Measurements from ENCODE around the gene EQTN.

EQTN gene

GRCh38 chr9:27292659-27293405 is 4.1 kb downstream of the EQTN start:
- Histone ChIP-seq H3K4me3 (ENCODE audit: low read depth, low read length) (no peak overlapping the region), H3K9ac (ENCODE audit: low read depth, low read length) (no peak overlapping the region), H3K27me3 (ENCODE audit: control insufficient read depth, insufficient read depth, low read length) (no peaks in the 10 kb centered on the region), H3K9me3 (ENCODE audit: control insufficient read depth, insufficient read depth, low read length) (no peaks in the 10 kb centered on the region), H3K27ac (ENCODE audit: low read depth, low read length) (no peak overlapping the region), H3K4me1 (ENCODE audit: control insufficient read depth, insufficient read depth, low read length) (no peaks in the 10 kb centered on the region), H3K36me3 (ENCODE audit: control insufficient read depth, insufficient read depth, low read length) (no peaks in the 10 kb centered on the region)

GRCh38 chr9:27291292-27291691 is 5.7 kb downstream of the EQTN start:
- H3K9me3 ChIP-seq (ENCODE audit: control insufficient read depth, insufficient read depth, low read length): no peaks in the 10 kb centered on the region

DNA sequence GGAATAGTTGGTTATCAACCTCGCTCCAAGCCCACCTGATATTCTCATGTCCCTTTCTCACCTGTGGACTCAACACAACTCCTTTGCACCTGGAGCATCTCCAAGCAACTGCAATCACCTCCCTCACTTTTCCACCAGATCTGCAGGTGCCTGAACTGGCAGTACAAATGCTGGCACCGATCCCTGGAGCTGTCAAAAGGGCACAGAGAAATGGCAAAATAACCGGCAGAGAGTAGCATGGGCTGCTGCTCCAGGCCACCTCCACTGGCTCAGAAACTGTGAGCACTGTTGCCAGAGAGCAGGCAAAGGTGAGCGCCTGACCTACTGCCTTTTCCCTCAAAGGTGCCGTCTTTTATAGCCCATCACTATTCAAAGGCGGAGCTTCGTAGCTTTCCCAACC is 14.7 kb downstream of the EQTN start:
- Histone ChIP-seq H3K9me3 (ENCODE audit: control insufficient read depth, insufficient read depth, low read length) (no peaks in the 10 kb centered on the region), H3K27ac (ENCODE audit: low read depth, low read length) (no peak overlapping the region), H3K36me3 (ENCODE audit: control insufficient read depth, insufficient read depth, low read length) (no peaks in the 10 kb centered on the region), H3K4me1 (ENCODE audit: control insufficient read depth, insufficient read depth, low read length) (peaks cover 2% of the 10 kb centered on the region; the same call in 1 of the 2 replicates), H3K9ac (ENCODE audit: low read depth, low read length) (no peak overlapping the region), H3K27me3 (ENCODE audit: control insufficient read depth, insufficient read depth, low read length) (no peaks in the 10 kb centered on the region), H3K4me3 (ENCODE audit: low read depth, low read length) (no peak overlapping the region)

More at GRCh38 chr9:27291292-27291691, 5.7 kb downstream of the EQTN start:
- H3K27ac ChIP-seq (ENCODE audit: low read depth, low read length): no peak overlapping the region
- no peak overlapping the region for H3K9ac ChIP-seq (ENCODE audit: low read depth, low read length)
- H3K4me1 ChIP-seq (ENCODE audit: control insufficient read depth, insufficient read depth, low read length): no peaks in the 10 kb centered on the region
- no peaks in the 10 kb centered on the region for H3K36me3 ChIP-seq (ENCODE audit: control insufficient read depth, insufficient read depth, low read length)
- no peak overlapping the region for H3K4me3 ChIP-seq (ENCODE audit: low read depth, low read length)
- H3K27me3 ChIP-seq (ENCODE audit: control insufficient read depth, insufficient read depth, low read length): no peaks in the 10 kb centered on the region

- H3K36me3 ChIP-seq (ENCODE audit: control insufficient read depth, insufficient read depth, low read length): no peaks in the 10 kb centered on the region
- no peak overlapping the region for H3K4me3 ChIP-seq (ENCODE audit: low read depth, low read length)
- no peaks in the 10 kb centered on the region for H3K27me3 ChIP-seq (ENCODE audit: control insufficient read depth, insufficient read depth, low read length)
- peaks cover 2% of the 10 kb centered on the region; the same call in 1 of the 2 replicates for H3K4me1 ChIP-seq (ENCODE audit: control insufficient read depth, insufficient read depth, low read length)
- H3K27ac ChIP-seq (ENCODE audit: low read depth, low read length): no peak overlapping the region
- H3K9ac ChIP-seq (ENCODE audit: low read depth, low read length): no peak overlapping the region
- no peaks in the 10 kb centered on the region for H3K9me3 ChIP-seq (ENCODE audit: control insufficient read depth, insufficient read depth, low read length)
Observed at GRCh38 chr9:27280860-27281259, 16.1 kb downstream of the EQTN start.

DNA sequence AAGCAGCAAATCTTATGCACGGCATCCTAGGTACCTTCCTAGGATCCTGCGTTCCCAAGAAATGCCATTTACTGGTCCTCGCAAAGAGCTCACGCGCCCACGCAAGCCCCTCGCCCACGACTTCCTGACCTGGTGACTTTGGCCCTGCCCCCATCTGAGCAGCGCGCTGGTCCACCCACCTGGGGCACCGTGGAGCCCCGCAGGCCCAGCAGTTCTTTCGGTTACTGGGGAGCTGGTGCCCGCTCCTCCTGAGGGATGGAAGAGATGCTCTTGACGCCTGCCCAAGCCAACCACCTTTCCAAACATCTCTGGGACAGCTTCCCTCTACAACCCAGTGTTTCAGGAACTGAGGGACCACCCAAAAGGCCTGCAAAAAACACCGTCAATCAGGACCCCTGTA is 16.7 kb downstream of the EQTN start:
- Histone ChIP-seq H3K36me3 (ENCODE audit: control insufficient read depth, insufficient read depth, low read length) (no peaks in the 10 kb centered on the region), H3K4me1 (ENCODE audit: control insufficient read depth, insufficient read depth, low read length) (peaks cover 2% of the 10 kb centered on the region; the same call in 1 of the 2 replicates), H3K9me3 (ENCODE audit: control insufficient read depth, insufficient read depth, low read length) (no peaks in the 10 kb centered on the region), H3K9ac (ENCODE audit: low read depth, low read length) (no peak overlapping the region), H3K27me3 (ENCODE audit: control insufficient read depth, insufficient read depth, low read length) (no peaks in the 10 kb centered on the region), H3K27ac (ENCODE audit: low read depth, low read length) (no peak overlapping the region), H3K4me3 (ENCODE audit: low read depth, low read length) (no peak overlapping the region)

GRCh38 chr9:27279611-27280010 is 17.3 kb downstream of the EQTN start:
- peaks cover 2% of the 10 kb centered on the region; the same call in 1 of the 2 replicates for H3K4me1 ChIP-seq (ENCODE audit: control insufficient read depth, insufficient read depth, low read length)
- H3K27me3 ChIP-seq (ENCODE audit: control insufficient read depth, insufficient read depth, low read length): no peaks in the 10 kb centered on the region
- no peaks in the 10 kb centered on the region for H3K9me3 ChIP-seq (ENCODE audit: control insufficient read depth, insufficient read depth, low read length)
- H3K36me3 ChIP-seq (ENCODE audit: control insufficient read depth, insufficient read depth, low read length): no peaks in the 10 kb centered on the region
- no peak overlapping the region for H3K9ac ChIP-seq (ENCODE audit: low read depth, low read length)
- no peak overlapping the region for H3K27ac ChIP-seq (ENCODE audit: low read depth, low read length)
- H3K4me3 ChIP-seq (ENCODE audit: low read depth, low read length): no peak overlapping the region

GRCh38 chr9:27278374-27278773 is 18.6 kb downstream of the EQTN start:
- Histone ChIP-seq H3K9me3 (ENCODE audit: control insufficient read depth, insufficient read depth, low read length) (no peaks in the 10 kb centered on the region), H3K9ac (ENCODE audit: low read depth, low read length) (no peak overlapping the region), H3K27me3 (ENCODE audit: control insufficient read depth, insufficient read depth, low read length) (no peaks in the 10 kb centered on the region), H3K4me1 (ENCODE audit: control insufficient read depth, insufficient read depth, low read length) (peaks cover 2% of the 10 kb centered on the region; the same call in 1 of the 2 replicates), H3K4me3 (ENCODE audit: low read depth, low read length) (no peak overlapping the region), H3K36me3 (ENCODE audit: control insufficient read depth, insufficient read depth, low read length) (no peaks in the 10 kb centered on the region), H3K27ac (ENCODE audit: low read depth, low read length) (no peak overlapping the region)

- no peaks in the 10 kb centered on the region for H3K27me3 ChIP-seq (ENCODE audit: control insufficient read depth, insufficient read depth, low read length)
- H3K4me3 ChIP-seq (ENCODE audit: low read depth, low read length): no peak overlapping the region
- H3K36me3 ChIP-seq (ENCODE audit: control insufficient read depth, insufficient read depth, low read length): no peaks in the 10 kb centered on the region
- peaks cover 6% of the 10 kb centered on the region; the same call in 1 of the 2 replicates for H3K4me1 ChIP-seq (ENCODE audit: control insufficient read depth, insufficient read depth, low read length)
- no peak overlapping the region for H3K27ac ChIP-seq (ENCODE audit: low read depth, low read length)
- no peak overlapping the region for H3K9ac ChIP-seq (ENCODE audit: low read depth, low read length)
- no peaks in the 10 kb centered on the region for H3K9me3 ChIP-seq (ENCODE audit: control insufficient read depth, insufficient read depth, low read length)
Observed at GRCh38 chr9:27276193-27277030, 20.5 kb downstream of the EQTN start.

DNA sequence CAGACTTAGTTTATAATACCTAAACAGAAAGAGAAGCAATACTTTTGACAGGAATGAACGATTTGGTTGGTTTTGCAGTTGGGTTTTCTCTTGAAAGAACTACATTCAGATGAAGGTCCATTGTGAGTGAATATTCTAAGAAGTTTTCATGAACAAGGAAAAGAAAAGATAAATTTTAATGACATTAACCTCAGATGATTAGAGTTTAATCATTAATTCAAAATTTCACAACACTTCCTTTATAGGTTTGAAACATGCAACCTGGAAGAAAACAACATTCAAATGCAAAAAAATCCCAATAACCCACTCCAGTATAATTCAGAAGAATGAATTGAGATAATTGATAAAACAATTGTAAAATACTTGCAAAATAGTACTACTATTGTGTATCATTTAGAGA is 23.8 kb downstream of the EQTN start:
- no peaks in the 10 kb centered on the region for H3K27me3 ChIP-seq (ENCODE audit: control insufficient read depth, insufficient read depth, low read length)
- no peak overlapping the region for H3K4me3 ChIP-seq (ENCODE audit: low read depth, low read length)
- no peak overlapping the region for H3K27ac ChIP-seq (ENCODE audit: low read depth, low read length)

DNA sequence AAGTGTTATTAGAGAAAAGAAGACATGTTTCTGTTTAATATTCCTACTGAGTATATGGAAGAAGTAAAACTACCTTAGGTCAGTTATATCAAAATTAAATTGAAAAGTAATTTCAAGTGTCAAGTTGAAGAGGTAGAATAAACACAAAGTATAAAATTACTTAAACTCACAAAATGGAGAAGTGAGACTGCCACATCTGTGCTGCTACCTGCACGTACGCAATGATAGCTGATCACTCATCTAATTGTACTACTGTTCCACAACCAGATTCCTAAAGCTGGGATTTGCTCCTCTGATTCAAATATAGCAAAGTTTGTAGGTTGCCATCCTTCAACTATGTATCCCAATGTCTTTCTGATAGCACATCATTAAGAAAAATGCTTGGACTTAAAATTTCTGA is 24.8 kb downstream of the EQTN start:
- no peak overlapping the region for H3K27ac ChIP-seq (ENCODE audit: low read depth, low read length)
- H3K4me3 ChIP-seq (ENCODE audit: low read depth, low read length): no peak overlapping the region
- H3K4me1 ChIP-seq (ENCODE audit: control insufficient read depth, insufficient read depth, low read length): peaks cover 4% of the 10 kb centered on the region; the same call in 1 of the 2 replicates
- H3K36me3 ChIP-seq (ENCODE audit: control insufficient read depth, insufficient read depth, low read length): no peaks in the 10 kb centered on the region
- no peaks in the 10 kb centered on the region for H3K27me3 ChIP-seq (ENCODE audit: control insufficient read depth, insufficient read depth, low read length)
- H3K9ac ChIP-seq (ENCODE audit: low read depth, low read length): no peak overlapping the region
- H3K9me3 ChIP-seq (ENCODE audit: control insufficient read depth, insufficient read depth, low read length): no peaks in the 10 kb centered on the region

More for the DNA sequence above, 23.8 kb downstream of the EQTN start:
- Histone ChIP-seq H3K4me1 (ENCODE audit: control insufficient read depth, insufficient read depth, low read length) (peaks cover 6% of the 10 kb centered on the region; the same call in 1 of the 2 replicates), H3K9ac (ENCODE audit: low read depth, low read length) (no peak overlapping the region), H3K9me3 (ENCODE audit: control insufficient read depth, insufficient read depth, low read length) (no peaks in the 10 kb centered on the region), H3K36me3 (ENCODE audit: control insufficient read depth, insufficient read depth, low read length) (no peaks in the 10 kb centered on the region)

Measured in HUES48 (cell line).